Measurements from ENCODE around the gene NXNL1. TPM values are rescaled to one million over a fixed set of nuclear protein-coding genes. Genes with fewer than 3 reads are reported as not detected.
A peak's percentile ranks its signal among the peaks of the same experiment; 100 is the strongest.

NXNL1 gene
- total and polyA plus RNA-seq, 9 of the 15 experiments (the other 6 are each of a cell fraction or from before 2014, with no cell fraction given) = not detected

GRCh38 chr19:17482877-17483604 is 22.3 kb upstream of the NXNL1 start (continued):
- TF ChIP-seq ZNF318 (IDR thresholded peaks at IDR 0.05; ENCODE audit: borderline replicate concordance in 1 of 2, low read depth in 1 of 2) (peak in 1 of 2 experiments; percentile 80; a peak in 2 of 4 replicates), NFRKB (IDR thresholded peaks at IDR 0.05; ENCODE audit: low read depth) (peak; percentile 91; the same call in 1 of the 2 replicates)
